ENCODE data around the gene ODAD4.
"Not testable (repeated sequence)": the region's sequence is repeated elsewhere in the genome, so short reads cannot be mapped to it uniquely, and the experiment has no call there.

Gene ODAD4

DNA sequence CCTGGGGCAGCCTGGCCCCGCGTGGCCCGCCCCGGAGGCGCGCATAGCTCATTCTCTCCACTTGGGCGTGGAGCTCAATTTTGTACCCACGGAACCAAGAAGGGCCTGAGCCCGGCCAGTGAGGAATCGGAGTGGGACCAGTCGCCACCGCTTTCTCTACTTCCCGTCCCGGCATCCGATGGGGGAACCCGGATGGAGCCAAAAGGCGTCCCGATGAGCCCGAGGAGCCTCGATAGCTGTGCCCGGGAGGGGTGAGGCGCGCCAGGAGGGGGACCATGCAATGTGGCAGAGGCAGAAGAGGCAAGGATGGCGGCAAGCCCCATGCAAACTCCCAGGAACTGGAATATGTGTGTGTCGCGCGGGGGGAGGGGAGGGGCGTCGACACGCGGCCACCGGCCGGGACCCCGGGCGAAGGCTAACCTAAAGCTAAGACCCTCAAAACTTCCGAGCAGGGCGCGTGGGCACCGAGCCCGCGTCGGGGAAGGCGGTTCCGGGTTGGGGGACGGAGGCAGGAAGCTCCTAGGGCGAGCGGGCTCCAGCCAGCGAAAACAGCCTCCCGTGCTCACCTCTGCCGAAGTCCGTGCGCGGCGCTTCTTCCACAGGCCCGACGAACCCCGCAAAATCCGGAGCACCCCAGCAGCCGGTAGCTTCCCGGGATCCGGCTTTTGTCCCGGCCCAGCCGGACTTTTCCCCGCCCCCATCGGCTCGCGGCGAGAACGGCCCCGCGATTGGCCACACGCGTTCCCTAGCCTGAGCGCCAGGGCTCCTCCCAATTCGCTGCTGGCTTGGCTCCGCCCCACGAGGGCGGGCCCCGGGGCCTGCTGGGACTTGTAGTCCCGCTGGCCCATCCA lies 11.9 kb upstream of the ODAD4 start, which contains the start of gene ACLY:
Gene ACLY (minus strand): TSS at position 638 of the 851 bp plus-strand sequence. CDS start 5,078 bp downstream, outside the sequence.
- TF ChIP-seq, protein P1, sequence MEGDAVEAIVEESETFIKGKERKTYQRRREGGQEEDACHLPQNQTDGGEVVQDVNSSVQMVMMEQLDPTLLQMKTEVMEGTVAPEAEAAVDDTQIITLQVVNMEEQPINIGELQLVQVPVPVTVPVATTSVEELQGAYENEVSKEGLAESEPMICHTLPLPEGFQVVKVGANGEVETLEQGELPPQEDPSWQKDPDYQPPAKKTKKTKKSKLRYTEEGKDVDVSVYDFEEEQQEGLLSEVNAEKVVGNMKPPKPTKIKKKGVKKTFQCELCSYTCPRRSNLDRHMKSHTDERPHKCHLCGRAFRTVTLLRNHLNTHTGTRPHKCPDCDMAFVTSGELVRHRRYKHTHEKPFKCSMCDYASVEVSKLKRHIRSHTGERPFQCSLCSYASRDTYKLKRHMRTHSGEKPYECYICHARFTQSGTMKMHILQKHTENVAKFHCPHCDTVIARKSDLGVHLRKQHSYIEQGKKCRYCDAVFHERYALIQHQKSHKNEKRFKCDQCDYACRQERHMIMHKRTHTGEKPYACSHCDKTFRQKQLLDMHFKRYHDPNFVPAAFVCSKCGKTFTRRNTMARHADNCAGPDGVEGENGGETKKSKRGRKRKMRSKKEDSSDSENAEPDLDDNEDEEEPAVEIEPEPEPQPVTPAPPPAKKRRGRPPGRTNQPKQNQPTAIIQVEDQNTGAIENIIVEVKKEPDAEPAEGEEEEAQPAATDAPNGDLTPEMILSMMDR (IDR thresholded peaks at IDR 0.05; ENCODE audit: insufficient read depth, low read depth, low read length, missing control alignments) = no peak
- peak; percentile 97 for DNase-seq (ENCODE audit: low read depth)
- peak within 1 kb of the TSS; percentile 99 for H3K4me3 ChIP-seq (ENCODE audit: low read depth, low read length)

- H3K4me3 ChIP-seq (ENCODE audit: low read depth, low read length) = peak overlapping the region; percentile 64
- TF ChIP-seq, protein P1 (IDR thresholded peaks at IDR 0.05; ENCODE audit: insufficient read depth, low read depth, low read length, missing control alignments) = no peak
- DNase-seq (ENCODE audit: low read depth) = no peak
These were observed 11.1 kb upstream of the ODAD4 start for GRCh38 chr17:41919165-41919817.

DNA sequence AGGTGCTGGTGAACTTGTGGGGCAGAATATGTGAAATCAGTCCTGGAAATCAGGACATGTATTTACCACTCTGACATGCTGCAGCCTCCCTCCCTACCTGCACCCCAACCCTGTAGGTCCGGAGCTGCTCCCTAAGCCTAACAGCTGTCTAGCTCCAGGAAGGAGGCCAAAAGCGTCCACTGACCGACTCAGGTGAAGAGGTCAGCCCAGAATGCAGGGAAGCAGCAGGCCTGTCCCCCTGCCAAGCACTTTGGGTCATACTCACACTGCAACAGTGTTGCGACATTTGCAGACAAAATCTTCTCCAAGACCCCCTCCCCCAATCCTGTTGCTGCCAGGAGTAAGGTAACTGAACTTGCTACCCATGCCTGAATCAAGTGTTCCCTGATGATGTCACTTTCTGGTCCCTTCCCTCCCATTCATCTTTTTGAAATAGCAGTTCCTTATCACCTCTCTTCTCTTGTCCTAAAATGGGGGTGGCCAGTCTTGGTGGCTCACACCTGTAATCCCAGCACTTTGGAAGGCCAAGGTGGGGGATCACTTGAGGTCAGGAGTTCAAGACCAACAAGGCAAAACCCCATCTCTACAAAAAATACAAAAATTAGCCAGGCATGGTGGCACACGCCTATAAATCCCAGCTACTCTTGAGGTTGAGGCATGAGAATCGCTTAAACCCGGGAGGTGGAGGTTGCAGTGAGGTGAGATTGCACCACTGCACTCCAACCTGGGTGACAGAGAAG lies 10.4 kb upstream of the ODAD4 start:
- TF ChIP-seq, protein P1 (IDR thresholded peaks at IDR 0.05; ENCODE audit: insufficient read depth, low read depth, low read length, missing control alignments) = no peak
- DNase-seq (ENCODE audit: low read depth) = no peak
- H3K4me3 ChIP-seq (ENCODE audit: low read depth, low read length) = peak overlapping the region; percentile 64

DNA sequence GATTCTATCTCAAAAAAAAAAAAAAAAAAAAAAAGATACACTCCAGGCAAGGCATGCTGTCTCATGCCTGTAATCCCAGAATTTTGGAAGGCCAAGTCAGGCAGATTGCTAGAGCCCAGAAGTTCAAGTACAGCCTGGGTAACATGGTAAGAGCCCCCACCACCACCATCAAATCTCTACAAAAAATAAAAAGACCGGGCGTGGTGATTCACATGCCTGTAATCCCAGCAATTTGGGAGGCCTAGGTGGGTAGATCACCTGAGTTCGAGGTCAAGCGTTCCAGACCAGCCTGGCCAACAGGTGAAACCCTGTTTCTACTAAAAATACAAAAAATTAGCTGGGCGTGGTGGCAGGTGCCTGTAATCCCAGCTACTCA lies 9.8 kb upstream of the ODAD4 start:
- DNase-seq (ENCODE audit: low read depth) = no peak
- TF ChIP-seq, protein P1 (IDR thresholded peaks at IDR 0.05; ENCODE audit: insufficient read depth, low read depth, low read length, missing control alignments) = no peak

DNA sequence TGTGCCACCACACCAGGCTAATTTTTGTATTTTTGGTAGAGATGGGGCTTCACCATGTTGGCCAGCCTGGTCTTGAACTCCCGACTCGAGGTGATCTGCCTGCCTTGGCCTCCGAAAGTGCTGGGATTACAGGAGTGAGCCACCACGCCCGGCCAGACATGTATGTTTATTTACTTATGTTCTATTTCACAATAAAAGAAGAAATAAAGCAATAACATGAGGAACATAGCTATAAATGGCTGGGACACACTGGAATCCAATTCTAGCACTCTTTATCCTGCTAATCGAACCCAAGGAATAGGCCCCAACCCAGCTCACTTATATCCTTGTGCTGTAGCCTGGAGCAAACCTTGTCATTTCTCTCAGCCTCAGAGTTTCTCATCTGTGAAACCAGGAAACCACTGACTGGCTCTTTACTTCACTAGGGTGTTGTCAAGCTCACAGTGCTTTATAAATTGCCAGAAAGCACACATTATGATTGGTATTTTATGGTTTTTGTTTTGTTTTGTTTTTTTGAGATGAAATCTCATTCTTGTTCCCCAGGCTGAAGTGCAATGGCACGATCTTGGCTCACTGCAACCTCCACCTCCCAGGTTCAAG lies 4.3 kb upstream of the ODAD4 start:
- peak; percentile 40 for DNase-seq (ENCODE audit: low read depth)
- no peak overlapping the region for H3K4me3 ChIP-seq (ENCODE audit: low read depth, low read length)
- TF ChIP-seq, protein P1 (IDR thresholded peaks at IDR 0.05; ENCODE audit: insufficient read depth, low read depth, low read length, missing control alignments) = no peak

More for the DNA sequence above, 9.8 kb upstream of the ODAD4 start:
- no peak overlapping the region for H3K4me3 ChIP-seq (ENCODE audit: low read depth, low read length)

DNA sequence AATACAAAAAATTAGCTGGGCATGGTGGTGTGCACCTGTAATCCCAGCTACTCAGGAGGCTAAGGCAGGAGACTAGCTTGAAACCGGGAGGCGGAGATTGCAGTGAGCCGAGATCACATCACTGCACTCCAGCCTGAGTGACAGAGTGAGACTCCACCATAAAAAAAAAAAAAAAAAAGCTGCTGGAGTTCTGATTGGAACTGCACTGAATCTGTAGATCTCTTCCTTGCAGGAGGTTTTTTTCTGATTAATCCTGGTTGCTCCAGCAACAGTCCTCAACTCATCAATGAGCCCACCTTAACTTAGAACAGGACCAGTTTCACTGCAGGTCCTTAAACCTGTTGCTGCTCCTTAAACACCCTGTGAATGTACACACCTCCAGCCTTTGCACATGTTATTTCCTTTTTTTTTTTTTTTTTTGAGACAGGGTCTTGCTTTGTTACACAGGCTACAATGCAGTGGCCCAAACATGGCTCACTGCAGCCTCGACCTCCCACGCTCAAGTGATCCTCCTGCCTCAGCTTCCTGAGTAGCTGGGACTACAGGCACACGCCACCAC lies 1.6 kb upstream of the ODAD4 start:
- TF ChIP-seq, protein P1 (IDR thresholded peaks at IDR 0.05; ENCODE audit: insufficient read depth, low read depth, low read length, missing control alignments) = no peak
- no peak for DNase-seq (ENCODE audit: low read depth)
- H3K4me3 ChIP-seq (ENCODE audit: low read depth, low read length) = no peak overlapping the region

DNA sequence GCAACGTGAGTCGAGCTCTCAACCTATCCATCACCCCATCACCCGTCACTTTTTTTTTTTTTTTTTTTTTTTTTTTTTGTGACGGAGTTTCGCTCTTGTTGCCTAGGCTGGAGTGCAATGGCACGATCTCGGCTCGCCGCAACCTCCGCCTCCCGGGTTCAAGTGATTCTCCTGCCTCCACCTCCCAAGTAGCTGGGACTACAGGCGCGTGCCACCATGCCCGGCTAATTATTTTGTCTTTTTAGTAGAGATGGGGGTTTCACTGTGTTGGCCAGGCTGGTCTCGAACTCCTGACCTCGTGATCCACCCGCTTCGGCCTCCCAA lies 378 bp downstream of the ODAD4 start:
- not testable (repeated sequence) for DNase-seq (ENCODE audit: low read depth)

GRCh38 chr17:41931715-41932114 lies 1.3 kb downstream of the ODAD4 start:
- DNase-seq (ENCODE audit: low read depth); H3K4me3 ChIP-seq (ENCODE audit: low read depth, low read length): not testable (repeated sequence)

More for the DNA sequence above, 378 bp downstream of the ODAD4 start:
- peak overlapping the region; percentile 88 for H3K4me3 ChIP-seq (ENCODE audit: low read depth, low read length)

Data from GM12865 (cell line).